NCI-H345 (cell line): ENCODE data around the gene FAM174C.
"Not testable (repeated sequence)": the region's sequence is repeated elsewhere in the genome, so short reads cannot be mapped to it uniquely, and the experiment has no call there.

Experiments
- DNase-seq: peaks from one replicate; lab custom pipeline; 2025; lab: John Stamatoyannopoulos, UW

Gene FAM174C

GRCh38 chr19:1300744-1301490, 25.6 kb downstream of the FAM174C start:
- no peak for DNase-seq

GRCh38 chr19:1302533-1303239, 27.4 kb downstream of the FAM174C start:
- DNase-seq, result no peak

- DNase-seq, result no peak
Observed at GRCh38 chr19:1304197-1304924, 29.0 kb downstream of the FAM174C start.

- DNase-seq, result not testable (repeated sequence)
Observed at GRCh38 chr19:1305354-1305753, 30.0 kb downstream of the FAM174C start.

- DNase-seq, result no peak
Observed at GRCh38 chr19:1307320-1307719, 32.0 kb downstream of the FAM174C start.

- DNase-seq, result no peak
Observed at GRCh38 chr19:1307755-1308303, 32.5 kb downstream of the FAM174C start.

- DNase-seq, result no peak
Observed at GRCh38 chr19:1308718-1309117, 33.4 kb downstream of the FAM174C start.

- no peak for DNase-seq
Observed at GRCh38 chr19:1309977-1310852, 34.9 kb downstream of the FAM174C start.

- no peak for DNase-seq
Observed at GRCh38 chr19:1310853-1311180, 35.5 kb downstream of the FAM174C start.

GRCh38 chr19:1311543-1312091, 36.3 kb downstream of the FAM174C start:
- DNase-seq, result no peak

GRCh38 chr19:1312767-1313694, 37.7 kb downstream of the FAM174C start:
- no peak for DNase-seq

GRCh38 chr19:1313695-1314613, 38.6 kb downstream of the FAM174C start:
- DNase-seq, result no peak

- peak; percentile 33 for DNase-seq
Observed at GRCh38 chr19:1315470-1316166, 40.3 kb downstream of the FAM174C start.

- no peak for DNase-seq
Observed at GRCh38 chr19:1316466-1316865, 41.1 kb downstream of the FAM174C start.

GRCh38 chr19:1317274-1318003, 42.1 kb downstream of the FAM174C start:
- no peak for DNase-seq

GRCh38 chr19:1318678-1319471, 43.5 kb downstream of the FAM174C start:
- DNase-seq, result no peak

- not testable (repeated sequence) for DNase-seq
Observed at GRCh38 chr19:1320282-1320650, 44.9 kb downstream of the FAM174C start.
